Erythroblast (primary cell): Measurements from ENCODE around the gene HECA.
"Not testable (repeated sequence)": the region's sequence is repeated elsewhere in the genome, so short reads cannot be mapped to it uniquely, and the experiment has no call there.

Experiments used
- GATA1 ChIP-seq: IDR thresholded peaks from 2 replicates; pipeline ENCODE4 v1.6.1; 2011; ENCODE audit warnings: low read depth, mild to moderate bottlenecking, control low read depth, low read length, moderate library complexity
- POLR2A ChIP-seq: IDR thresholded peaks from 2 replicates; pipeline ENCODE4 v1.6.1; 2011; ENCODE audit warnings: mild to moderate bottlenecking, low read length

- not testable (repeated sequence) for TF ChIP-seq POLR2A, GATA1
Measured at GRCh38 chr6:139157086-139157485, 22.2 kb downstream of the HECA start.
